Limb (tissue), 2 donors: Measurements from ENCODE around the gene CDK6.
A peak's percentile ranks its signal among the peaks of the same experiment; 100 is the strongest.

Source experiments
- DNase-seq, 2 donors: peaks; one replicate each; pipeline ENCODE4 v3.0.0-alpha.2; 2016; ENCODE audit errors: extremely low spot score in 2 of 2

CDK6 gene

GRCh38 chr7:92847305-92847704, 10.9 kb upstream of the CDK6 start:
- DNase-seq, result no peak

GRCh38 chr7:92845736-92846135, 9.4 kb upstream of the CDK6 start:
- no peak for DNase-seq

GRCh38 chr7:92843781-92844180, 7.4 kb upstream of the CDK6 start:
- no peak for DNase-seq

- DNase-seq, result no peak
Measured at GRCh38 chr7:92843034-92843760, 6.8 kb upstream of the CDK6 start.

GRCh38 chr7:92841192-92841591, 4.8 kb upstream of the CDK6 start:
- DNase-seq, result no peak

- no peak for DNase-seq
Measured at GRCh38 chr7:92840316-92840715, 3.9 kb upstream of the CDK6 start.

- no peak for DNase-seq
Measured at GRCh38 chr7:92839901-92840300, 3.5 kb upstream of the CDK6 start.

DNA sequence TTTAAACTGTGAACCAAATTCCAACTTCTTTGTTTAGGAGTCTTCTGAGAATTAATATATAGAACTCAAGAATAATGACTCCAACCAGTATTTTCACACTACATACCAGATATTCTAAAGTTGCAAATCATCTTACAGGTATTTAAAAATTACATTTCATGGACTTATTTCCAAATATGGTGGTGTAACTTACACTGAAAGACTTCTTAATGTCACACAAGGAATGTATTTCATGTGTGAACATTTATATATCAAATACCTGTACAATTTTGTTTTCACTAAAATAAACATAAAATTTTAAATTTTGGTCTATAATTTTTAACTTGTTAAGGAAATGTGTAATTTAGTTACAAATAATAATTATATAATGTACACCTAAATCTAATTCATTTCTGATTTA, 2.6 kb upstream of the CDK6 start:
- DNase-seq, result no peak

DNA sequence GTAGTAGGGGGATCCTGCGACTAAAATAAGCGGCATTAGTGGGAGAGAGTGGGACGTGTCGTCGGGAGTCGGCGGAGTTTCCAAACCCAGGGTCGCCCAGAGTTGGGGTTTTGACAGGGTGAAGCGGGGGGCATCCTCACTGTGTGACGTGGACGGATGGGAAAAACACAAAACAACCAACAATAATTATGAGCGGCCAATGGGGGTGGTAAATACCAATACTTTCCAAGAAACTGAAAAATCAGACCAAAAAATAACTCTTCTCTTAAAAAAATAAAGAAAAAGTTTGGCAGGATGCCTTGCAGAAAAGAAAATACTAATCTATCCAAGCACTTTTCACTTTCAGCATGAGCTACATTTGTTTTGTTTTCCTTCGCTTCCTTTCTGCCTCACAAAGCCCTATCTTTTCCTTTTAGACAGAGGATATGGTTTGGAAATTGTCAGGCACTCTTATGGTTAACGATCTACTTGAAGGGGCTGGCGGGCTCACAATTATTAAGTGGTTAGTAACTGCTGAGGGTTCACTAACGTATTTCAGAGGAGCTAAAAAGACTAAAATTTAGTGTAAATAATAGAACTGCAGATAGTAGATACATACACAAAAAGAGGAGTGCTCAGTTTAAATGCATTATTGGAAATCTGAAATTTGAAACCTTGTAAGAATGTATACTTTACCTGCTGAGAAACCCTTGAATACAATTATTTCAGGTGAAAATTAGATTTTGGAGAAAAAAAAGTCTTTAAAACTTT, 802 bp upstream of the CDK6 start:
- DNase-seq, result peak in 1 of 2 donors; percentile 58

DNA sequence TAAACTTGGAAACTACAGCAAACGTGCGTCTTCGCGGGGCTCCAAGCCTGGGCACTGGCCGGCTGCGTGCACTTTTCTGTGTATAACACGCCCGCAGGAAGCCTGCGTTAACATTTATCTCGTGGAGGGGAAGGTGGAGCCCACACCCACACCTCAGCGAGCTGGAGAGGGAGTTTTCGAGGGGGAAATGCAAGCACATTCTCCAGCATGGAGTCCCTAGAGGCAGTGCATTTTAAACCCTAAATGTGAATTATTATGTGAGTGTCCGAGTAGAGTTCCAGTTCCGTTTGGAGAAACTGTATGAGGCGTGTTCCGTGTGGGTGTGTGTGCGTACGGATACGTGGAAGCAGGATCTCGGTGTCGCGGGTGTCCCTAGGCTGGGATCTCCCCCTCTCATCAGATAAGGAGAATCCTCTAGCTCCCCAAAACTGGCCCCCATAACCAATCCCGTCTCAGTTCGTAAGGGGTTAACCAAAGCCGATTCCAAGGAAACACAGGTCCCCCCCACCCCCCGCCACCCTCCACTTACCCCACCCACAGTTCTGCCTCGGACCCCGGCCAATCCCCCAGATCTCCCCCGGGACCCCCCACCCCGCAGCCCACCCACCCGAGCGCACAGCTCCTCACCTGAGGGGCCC, 403 bp downstream of the CDK6 start:
- peak in 1 of 2 donors; percentile 62 for DNase-seq

DNA sequence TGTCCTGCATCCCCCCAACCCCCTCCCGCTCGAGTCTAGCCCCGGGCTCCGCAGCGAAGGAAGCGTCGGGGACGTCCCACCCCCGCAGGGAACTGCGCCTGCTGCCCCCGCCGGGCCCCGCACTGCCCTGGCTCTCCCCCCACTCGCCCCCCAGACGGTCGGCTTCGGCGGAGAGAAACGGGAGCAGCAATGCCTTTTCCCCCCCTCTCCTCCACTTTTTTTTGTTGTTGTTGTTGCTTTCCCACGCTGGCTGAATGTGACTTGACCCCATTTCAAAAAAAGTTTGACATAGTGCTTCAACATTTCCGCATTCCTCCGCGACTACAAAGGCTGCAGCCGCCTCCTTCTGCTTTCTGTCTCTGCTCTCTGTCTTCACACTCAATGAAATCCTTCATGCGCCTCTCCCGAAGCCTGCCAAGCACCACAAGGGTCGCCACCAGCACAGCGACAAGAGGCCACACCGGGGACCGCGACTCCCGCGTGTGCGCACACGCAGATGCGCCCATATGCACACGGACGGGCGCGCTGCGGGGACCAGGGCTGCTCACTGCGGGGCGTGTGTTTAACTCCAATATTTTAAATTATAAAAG, 1.0 kb downstream of the CDK6 start:
- peak; percentile 74 to 77 for DNase-seq

DNA sequence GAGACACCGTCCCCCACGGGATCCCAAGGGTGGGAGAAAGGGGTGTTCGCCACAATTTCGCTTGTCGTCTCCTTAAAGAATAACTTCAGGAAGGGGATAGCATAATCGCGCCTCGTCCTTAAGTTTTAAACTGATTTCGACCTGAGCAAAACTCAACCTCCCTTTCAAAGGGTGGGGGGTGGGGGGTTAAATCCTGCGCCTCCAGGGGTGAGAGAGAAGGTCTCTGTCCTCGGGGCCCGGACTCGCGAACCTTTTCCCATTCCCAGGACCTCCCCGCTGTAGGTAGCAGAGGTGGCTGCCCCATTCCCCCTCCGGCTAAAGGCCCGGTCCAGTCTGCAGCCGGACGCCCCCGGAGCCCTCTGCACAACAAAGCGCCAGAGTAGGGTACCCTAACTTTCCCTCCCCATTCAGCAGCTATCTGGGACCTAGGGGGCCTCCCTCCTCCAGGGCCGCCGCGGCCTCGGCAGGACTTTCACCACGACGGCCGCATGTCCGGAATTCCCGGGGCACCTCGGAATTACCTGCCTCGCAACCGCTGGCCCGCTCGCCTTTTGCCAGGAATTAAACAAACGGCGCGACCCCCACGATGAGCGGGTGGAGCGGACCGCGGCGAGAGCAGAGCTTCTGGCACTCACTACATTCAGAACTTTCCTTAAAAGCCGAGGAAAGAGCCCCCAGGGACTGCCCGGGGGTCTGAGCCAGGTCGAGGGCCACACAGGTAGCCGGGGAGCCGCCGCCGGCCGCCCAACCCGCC, 1.7 kb downstream of the CDK6 start:
- DNase-seq, result peak in 1 of 2 donors; percentile 75

GRCh38 chr7:92833766-92834506, 2.4 kb downstream of the CDK6 start:
- peak; percentile 86 to 90 for DNase-seq

DNA sequence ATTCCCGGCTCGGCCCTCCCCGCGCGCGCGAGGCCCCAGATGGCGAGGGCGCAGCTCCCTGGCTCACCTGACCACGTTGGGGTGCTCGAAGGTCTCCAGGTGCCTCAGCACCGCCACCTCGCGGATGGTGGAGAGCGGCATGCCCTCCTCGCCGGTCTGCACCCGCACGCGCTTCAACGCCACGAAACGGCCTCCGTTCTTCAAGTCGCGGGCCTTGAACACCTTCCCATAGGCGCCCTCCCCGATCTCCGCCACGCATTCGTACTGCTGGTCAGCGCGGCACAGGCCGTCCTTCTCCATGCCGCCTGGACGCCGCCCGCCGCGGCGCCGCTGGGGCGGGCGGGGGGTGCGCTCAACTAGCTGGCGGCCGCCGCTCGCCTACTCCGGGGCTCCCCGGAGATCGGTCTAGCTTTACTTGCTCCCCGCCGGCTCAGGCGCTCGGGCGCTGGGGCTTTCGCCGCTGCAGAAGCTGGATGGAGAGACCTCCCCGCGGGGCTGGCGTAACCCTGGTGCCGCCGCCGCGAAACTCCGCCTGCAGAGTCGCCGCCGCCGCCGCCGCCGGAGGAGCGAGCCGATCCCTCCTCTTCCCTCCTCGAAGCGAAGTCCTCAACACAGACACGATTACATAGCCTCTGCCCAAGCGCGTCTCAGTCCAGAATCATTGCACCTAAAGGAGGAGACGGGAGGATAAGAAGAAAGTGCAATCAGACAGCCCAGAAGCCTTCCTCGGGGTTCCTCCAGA, 3.2 kb downstream of the CDK6 start:
- DNase-seq, result peak; percentile 74 to 90

GRCh38 chr7:92832534-92833023, 3.8 kb downstream of the CDK6 start:
- DNase-seq, result no peak

DNA sequence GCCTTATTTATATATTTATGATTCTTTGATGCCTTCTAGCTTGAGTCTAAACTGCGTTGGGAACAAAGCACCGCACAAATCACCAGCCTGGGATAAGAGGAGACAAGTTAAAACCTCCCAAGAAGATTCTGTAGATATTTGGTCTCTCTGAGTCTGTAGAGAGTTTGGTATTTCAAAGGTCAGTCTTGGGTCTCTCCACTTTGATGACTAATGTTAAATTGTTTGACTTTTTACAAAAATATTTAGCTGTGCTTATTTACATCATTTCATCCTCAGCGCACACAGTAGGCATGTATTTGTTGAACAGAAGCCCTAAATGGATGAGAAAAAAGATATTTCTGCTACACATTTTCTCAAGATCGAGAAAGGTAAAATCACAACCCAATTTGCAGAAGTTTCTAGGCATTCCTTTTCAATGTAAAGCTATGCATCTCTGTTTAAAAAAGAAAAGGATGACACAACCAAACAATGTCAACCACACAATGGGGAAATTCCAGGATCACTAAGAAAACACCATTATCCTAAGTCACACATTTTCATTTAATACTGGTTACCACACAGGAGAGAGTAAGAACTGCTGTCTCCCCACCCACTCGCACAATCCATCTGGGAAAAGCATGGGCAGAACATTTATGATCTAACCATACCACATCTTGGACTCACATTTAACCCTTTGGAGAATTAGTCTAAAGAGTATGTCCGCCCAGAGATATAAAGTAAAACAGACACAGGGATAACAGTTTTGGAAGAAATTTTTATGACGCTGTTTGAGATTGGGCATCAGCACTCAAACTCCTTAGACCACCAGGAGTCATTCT, 4.4 kb downstream of the CDK6 start:
- no peak for DNase-seq

DNA sequence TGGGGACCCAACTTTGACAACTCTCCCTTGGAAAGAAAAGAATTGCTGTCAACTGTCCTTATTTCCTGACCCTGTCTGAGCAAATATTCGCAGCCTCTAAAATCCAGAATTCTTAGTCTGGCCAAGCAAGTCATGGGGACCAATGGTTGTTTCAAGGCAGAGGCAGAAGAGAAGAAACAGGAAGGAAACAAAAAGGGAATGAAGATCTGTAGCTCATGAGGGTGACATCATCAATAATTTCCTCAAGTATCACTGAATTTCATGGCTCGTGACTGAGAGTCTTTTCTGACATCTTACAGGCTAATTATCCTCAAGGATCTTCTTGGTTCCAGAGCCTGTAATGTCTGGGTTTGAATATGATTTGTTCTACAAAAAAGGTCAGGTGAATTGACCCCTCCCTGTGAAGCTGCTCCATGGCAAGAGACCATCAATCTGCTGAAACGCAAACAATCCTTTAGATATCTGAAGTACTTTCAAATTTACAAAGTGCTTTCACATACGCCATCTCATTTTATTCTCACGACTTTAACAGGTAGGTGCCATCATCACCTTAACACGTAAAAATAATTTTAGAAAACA, 5.8 kb downstream of the CDK6 start:
- no peak for DNase-seq

- DNase-seq, result no peak
Measured at GRCh38 chr7:92830027-92830426, 6.3 kb downstream of the CDK6 start.
